KMS-11 (cell line): ENCODE data around the gene CBX8.

Experiments used
- H2AFZ ChIP-seq: fragments of 200-600 bp; sonication (generic); 2 replicates; pipeline ENCODE4 v1.6.1; 2016; ENCODE audit warnings: antibody characterized with exemption, mixed run types, low read depth
- H3K27ac ChIP-seq: fragments of 200-600 bp; sonication (generic); 2 replicates; pipeline ENCODE4 v1.6.1; 2016; ENCODE audit warnings: mild to moderate bottlenecking, mixed run types
- H3K27me3 ChIP-seq: fragments of 200-600 bp; sonication (generic); 2 replicates; pipeline ENCODE4 v1.6.1; 2017; ENCODE audit warnings: mild to moderate bottlenecking, low read depth, mixed run types, moderate library complexity; ENCODE audit not compliant: insufficient read depth
- H3K36me3 ChIP-seq: fragments of 200-600 bp; sonication (generic); 2 replicates; pipeline ENCODE4 v1.6.1; 2017; ENCODE audit warnings: mild to moderate bottlenecking, mixed run types; ENCODE audit not compliant: insufficient read depth
- H3K4me1 ChIP-seq: fragments of 200-600 bp; sonication (generic); 2 replicates; pipeline ENCODE4 v1.6.1; 2016; ENCODE audit warnings: mild to moderate bottlenecking, low read depth, mixed run types; ENCODE audit not compliant: poor library complexity, severe bottlenecking
- H3K4me2 ChIP-seq: fragments of 200-600 bp; sonication (generic); 2 replicates; pipeline ENCODE4 v1.7.0; 2016; ENCODE audit warnings: mild to moderate bottlenecking, mixed run types
- H3K4me3 ChIP-seq: fragments of 200-600 bp; sonication (generic); IDR thresholded peaks from 2 replicates; pipeline ENCODE4 v1.6.1; 2017; ENCODE audit warnings: low read depth, low read length, mixed read lengths; ENCODE audit not compliant: insufficient read depth
- H3K79me2 ChIP-seq: fragments of 200-600 bp; sonication (generic); 2 replicates; pipeline ENCODE4 v1.6.1; 2016; ENCODE audit warnings: low read depth, mixed run types; ENCODE audit not compliant: insufficient read depth
- H3K9ac ChIP-seq: fragments of 200-600 bp; sonication (generic); 2 replicates; pipeline ENCODE4 v1.6.1; 2016; ENCODE audit warnings: mild to moderate bottlenecking, mixed run types
- H4K20me1 ChIP-seq: fragments of 200-600 bp; sonication (generic); 2 replicates; pipeline ENCODE4 v1.6.1; 2016; ENCODE audit warnings: mild to moderate bottlenecking, mixed run types; ENCODE audit not compliant: insufficient read depth
- TF ChIP-seq, protein P1 (sequence below): fragments of 200-600 bp; sonication (generic); conservative IDR thresholded peaks from 2 replicates; pipeline ENCODE4 v1.6.1; 2017; ENCODE audit warnings: low read depth, mild to moderate bottlenecking, antibody characterized with exemption, low read length, moderate library complexity, mixed read lengths

CBX8 gene

GRCh38 chr17:79843474-79843815, 46.6 kb upstream of the CBX8 start:
- H2AFZ ChIP-seq = peak overlapping the region; percentile 62; the same call in 1 of the 2 replicates
- H3K9ac ChIP-seq = no peak overlapping the region
- peaks cover 80% of the 10 kb centered on the region for H3K27me3 ChIP-seq

GRCh38 chr17:79842656-79843473, 46.0 kb upstream of the CBX8 start:
- peak overlapping the region; percentile 99; the same call in 1 of the 2 replicates for H3K4me2 ChIP-seq

More at GRCh38 chr17:79843474-79843815, 46.6 kb upstream of the CBX8 start:
- TF ChIP-seq, protein P1, sequence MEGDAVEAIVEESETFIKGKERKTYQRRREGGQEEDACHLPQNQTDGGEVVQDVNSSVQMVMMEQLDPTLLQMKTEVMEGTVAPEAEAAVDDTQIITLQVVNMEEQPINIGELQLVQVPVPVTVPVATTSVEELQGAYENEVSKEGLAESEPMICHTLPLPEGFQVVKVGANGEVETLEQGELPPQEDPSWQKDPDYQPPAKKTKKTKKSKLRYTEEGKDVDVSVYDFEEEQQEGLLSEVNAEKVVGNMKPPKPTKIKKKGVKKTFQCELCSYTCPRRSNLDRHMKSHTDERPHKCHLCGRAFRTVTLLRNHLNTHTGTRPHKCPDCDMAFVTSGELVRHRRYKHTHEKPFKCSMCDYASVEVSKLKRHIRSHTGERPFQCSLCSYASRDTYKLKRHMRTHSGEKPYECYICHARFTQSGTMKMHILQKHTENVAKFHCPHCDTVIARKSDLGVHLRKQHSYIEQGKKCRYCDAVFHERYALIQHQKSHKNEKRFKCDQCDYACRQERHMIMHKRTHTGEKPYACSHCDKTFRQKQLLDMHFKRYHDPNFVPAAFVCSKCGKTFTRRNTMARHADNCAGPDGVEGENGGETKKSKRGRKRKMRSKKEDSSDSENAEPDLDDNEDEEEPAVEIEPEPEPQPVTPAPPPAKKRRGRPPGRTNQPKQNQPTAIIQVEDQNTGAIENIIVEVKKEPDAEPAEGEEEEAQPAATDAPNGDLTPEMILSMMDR = no peak
- H3K79me2 ChIP-seq = peaks cover 1% of the 10 kb centered on the region
- peaks cover 32% of the 10 kb centered on the region for H3K4me1 ChIP-seq
- peak overlapping the region; percentile 99 for H3K4me2 ChIP-seq
- no peaks in the 10 kb centered on the region for H4K20me1 ChIP-seq
- H3K27ac ChIP-seq = no peak overlapping the region
- H3K4me3 ChIP-seq = no peak overlapping the region
- no peaks in the 10 kb centered on the region for H3K36me3 ChIP-seq

DNA sequence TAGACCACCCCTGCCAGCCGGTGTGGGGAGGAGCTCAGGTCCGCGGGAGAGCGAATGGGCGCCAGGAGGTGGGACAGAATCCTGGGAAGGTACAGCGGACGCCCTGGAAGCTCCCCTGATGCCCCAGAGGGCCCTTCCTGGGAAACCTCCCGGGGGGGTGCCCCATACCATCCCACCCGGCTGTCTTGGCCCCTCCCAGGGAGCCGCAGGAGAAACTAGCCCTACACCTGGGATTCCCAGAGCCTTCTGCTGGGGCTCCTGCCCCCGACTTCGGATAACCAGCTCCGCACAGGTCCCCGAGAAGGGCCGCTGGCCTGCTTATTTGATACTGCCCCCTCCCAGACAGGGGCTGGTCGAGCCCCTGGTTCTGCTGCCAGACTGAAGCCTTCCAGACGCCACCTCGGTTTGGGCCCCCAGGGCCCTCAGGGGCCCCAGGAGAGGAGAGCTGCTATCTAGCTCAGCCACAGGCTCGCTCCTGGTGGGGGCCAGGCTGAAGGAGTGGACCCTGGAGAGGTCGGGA, 45.3 kb upstream of the CBX8 start:
- Histone ChIP-seq H3K79me2 (peaks cover 11% of the 10 kb centered on the region), H3K4me3 (no peak overlapping the region), H4K20me1 (no peaks in the 10 kb centered on the region), H3K9ac (no peak overlapping the region), H2AFZ (no peak overlapping the region), H3K4me2 (peak overlapping the region; percentile 99; the same call in 1 of the 2 replicates), H3K27me3 (peaks cover 68% of the 10 kb centered on the region), H3K4me1 (peaks cover 32% of the 10 kb centered on the region), H3K27ac (no peak overlapping the region), H3K36me3 (no peaks in the 10 kb centered on the region)
- TF ChIP-seq, protein P1 = no peak

More at GRCh38 chr17:79842656-79843473, 46.0 kb upstream of the CBX8 start:
- H3K36me3 ChIP-seq = no peaks in the 10 kb centered on the region
- peak overlapping the region; percentile 62; the same call in 1 of the 2 replicates for H2AFZ ChIP-seq
- no peak overlapping the region for H3K27ac ChIP-seq
- no peaks in the 10 kb centered on the region for H4K20me1 ChIP-seq
- TF ChIP-seq, protein P1 = no peak
- H3K4me3 ChIP-seq = no peak overlapping the region
- H3K9ac ChIP-seq = no peak overlapping the region
- H3K4me1 ChIP-seq = peaks cover 32% of the 10 kb centered on the region
- peaks cover 7% of the 10 kb centered on the region for H3K79me2 ChIP-seq
- H3K27me3 ChIP-seq = peaks cover 74% of the 10 kb centered on the region

GRCh38 chr17:79841369-79842135, 44.7 kb upstream of the CBX8 start:
- TF ChIP-seq, protein P1 = no peak
- Histone ChIP-seq H3K4me2 (no peak overlapping the region; the same call in 1 of the 2 replicates), H3K36me3 (no peaks in the 10 kb centered on the region), H2AFZ (no peak overlapping the region), H4K20me1 (no peaks in the 10 kb centered on the region), H3K27me3 (peaks cover 62% of the 10 kb centered on the region), H3K79me2 (peaks cover 12% of the 10 kb centered on the region), H3K4me3 (no peak overlapping the region), H3K27ac (no peak overlapping the region), H3K9ac (no peak overlapping the region), H3K4me1 (peaks cover 34% of the 10 kb centered on the region)
